ENCODE measurements around the gene SLC38A10. TPM values are rescaled to one million over a fixed set of nuclear protein-coding genes. Genes with fewer than 3 reads are reported as not detected.

SLC38A10 gene
- polyA plus RNA-seq, 1 of the 3 experiments (the other 2 are of a cell fraction) = 82.2 TPM

DNA sequence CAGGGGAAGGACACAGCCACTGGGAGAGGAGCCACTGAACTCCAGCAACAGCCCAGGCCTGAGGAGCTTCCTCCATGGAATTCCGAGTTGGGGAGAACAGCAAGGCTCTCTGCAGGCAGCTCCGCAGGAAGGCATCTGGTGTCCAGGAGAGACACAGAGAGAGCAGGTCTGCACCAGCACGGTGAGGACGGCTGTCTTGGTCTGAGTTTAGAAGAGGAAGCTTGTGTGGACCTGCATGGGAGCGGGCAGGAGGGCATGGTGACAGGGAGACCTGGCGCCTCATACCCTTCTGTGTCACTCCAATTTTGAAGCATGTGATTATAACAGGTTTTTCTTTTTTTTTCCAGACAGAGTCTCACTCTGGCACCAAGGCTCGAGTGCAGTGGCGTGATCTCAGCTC lies 6.4 kb downstream of the SLC38A10 start:
- peaks cover 89% of the 10 kb centered on the region for H3K79me2 ChIP-seq (ENCODE audit: insufficient read depth)
- no peaks in the 10 kb centered on the region for H3K27me3 ChIP-seq (ENCODE audit: insufficient read depth)
- H2AFZ ChIP-seq (ENCODE audit: low read depth) = no peak overlapping the region
- H3K27ac ChIP-seq (ENCODE audit: low read depth in 2 of 2, low read length in 1 of 2) = no peak overlapping the region
- ChIA-PET POLR2A (no interaction called here), CTCF (interaction anchor here (0.6 to 5.8 kb wide), 6 partner anchors 10 to 195 kb away, joined by 3 to 55 read pairs (median 4); no protein-coding TSS in a partner anchor)
- TF ChIP-seq FOSL2 (IDR thresholded peaks at IDR 0.05; ENCODE audit: borderline replicate concordance, low read depth) (no peak), MEF2A (IDR thresholded peaks at IDR 0.05; ENCODE audit: borderline replicate concordance, low read depth) (no peak), RCOR1 (IDR thresholded peaks at IDR 0.05; ENCODE audit: low read length) (no peak), TEAD4 (IDR thresholded peaks at IDR 0.05; ENCODE audit: borderline replicate concordance, insufficient read depth) (no peak), EZH2phosphoT487 (IDR thresholded peaks at IDR 0.05; ENCODE audit: borderline replicate concordance, low read depth) (no peak), TCF12 (IDR thresholded peaks at IDR 0.05) (no peak), POLR2AphosphoS5 (IDR thresholded peaks at IDR 0.05; ENCODE audit: low read depth, low read length) (no peak)
- TF ChIP-seq, protein P1, sequence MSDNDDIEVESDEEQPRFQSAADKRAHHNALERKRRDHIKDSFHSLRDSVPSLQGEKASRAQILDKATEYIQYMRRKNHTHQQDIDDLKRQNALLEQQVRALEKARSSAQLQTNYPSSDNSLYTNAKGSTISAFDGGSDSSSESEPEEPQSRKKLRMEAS (IDR thresholded peaks at IDR 0.05; ENCODE audit: low read depth) = no peak
- TF ChIP-seq, protein P2, sequence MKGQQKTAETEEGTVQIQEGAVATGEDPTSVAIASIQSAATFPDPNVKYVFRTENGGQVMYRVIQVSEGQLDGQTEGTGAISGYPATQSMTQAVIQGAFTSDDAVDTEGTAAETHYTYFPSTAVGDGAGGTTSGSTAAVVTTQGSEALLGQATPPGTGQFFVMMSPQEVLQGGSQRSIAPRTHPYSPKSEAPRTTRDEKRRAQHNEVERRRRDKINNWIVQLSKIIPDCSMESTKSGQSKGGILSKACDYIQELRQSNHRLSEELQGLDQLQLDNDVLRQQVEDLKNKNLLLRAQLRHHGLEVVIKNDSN (IDR thresholded peaks at IDR 0.05; ENCODE audit: borderline replicate concordance, low read depth) = no peak
- TF ChIP-seq, protein P3, sequence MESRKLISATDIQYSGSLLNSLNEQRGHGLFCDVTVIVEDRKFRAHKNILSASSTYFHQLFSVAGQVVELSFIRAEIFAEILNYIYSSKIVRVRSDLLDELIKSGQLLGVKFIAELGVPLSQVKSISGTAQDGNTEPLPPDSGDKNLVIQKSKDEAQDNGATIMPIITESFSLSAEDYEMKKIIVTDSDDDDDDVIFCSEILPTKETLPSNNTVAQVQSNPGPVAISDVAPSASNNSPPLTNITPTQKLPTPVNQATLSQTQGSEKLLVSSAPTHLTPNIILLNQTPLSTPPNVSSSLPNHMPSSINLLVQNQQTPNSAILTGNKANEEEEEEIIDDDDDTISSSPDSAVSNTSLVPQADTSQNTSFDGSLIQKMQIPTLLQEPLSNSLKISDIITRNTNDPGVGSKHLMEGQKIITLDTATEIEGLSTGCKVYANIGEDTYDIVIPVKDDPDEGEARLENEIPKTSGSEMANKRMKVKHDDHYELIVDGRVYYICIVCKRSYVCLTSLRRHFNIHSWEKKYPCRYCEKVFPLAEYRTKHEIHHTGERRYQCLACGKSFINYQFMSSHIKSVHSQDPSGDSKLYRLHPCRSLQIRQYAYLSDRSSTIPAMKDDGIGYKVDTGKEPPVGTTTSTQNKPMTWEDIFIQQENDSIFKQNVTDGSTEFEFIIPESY (IDR thresholded peaks at IDR 0.05; ENCODE audit: borderline replicate concordance, low read depth) = no peak
- TF ChIP-seq, protein P4, sequence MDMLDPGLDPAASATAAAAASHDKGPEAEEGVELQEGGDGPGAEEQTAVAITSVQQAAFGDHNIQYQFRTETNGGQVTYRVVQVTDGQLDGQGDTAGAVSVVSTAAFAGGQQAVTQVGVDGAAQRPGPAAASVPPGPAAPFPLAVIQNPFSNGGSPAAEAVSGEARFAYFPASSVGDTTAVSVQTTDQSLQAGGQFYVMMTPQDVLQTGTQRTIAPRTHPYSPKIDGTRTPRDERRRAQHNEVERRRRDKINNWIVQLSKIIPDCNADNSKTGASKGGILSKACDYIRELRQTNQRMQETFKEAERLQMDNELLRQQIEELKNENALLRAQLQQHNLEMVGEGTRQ (IDR thresholded peaks at IDR 0.05; ENCODE audit: borderline replicate concordance, low read depth, low read length) = no peak
- TF ChIP-seq, protein P5, sequence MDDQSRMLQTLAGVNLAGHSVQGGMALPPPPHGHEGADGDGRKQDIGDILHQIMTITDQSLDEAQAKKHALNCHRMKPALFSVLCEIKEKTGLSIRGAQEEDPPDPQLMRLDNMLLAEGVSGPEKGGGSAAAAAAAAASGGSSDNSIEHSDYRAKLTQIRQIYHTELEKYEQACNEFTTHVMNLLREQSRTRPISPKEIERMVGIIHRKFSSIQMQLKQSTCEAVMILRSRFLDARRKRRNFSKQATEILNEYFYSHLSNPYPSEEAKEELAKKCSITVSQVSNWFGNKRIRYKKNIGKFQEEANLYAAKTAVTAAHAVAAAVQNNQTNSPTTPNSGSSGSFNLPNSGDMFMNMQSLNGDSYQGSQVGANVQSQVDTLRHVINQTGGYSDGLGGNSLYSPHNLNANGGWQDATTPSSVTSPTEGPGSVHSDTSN (IDR thresholded peaks at IDR 0.05) = no peak
- TF ChIP-seq, protein P6, sequence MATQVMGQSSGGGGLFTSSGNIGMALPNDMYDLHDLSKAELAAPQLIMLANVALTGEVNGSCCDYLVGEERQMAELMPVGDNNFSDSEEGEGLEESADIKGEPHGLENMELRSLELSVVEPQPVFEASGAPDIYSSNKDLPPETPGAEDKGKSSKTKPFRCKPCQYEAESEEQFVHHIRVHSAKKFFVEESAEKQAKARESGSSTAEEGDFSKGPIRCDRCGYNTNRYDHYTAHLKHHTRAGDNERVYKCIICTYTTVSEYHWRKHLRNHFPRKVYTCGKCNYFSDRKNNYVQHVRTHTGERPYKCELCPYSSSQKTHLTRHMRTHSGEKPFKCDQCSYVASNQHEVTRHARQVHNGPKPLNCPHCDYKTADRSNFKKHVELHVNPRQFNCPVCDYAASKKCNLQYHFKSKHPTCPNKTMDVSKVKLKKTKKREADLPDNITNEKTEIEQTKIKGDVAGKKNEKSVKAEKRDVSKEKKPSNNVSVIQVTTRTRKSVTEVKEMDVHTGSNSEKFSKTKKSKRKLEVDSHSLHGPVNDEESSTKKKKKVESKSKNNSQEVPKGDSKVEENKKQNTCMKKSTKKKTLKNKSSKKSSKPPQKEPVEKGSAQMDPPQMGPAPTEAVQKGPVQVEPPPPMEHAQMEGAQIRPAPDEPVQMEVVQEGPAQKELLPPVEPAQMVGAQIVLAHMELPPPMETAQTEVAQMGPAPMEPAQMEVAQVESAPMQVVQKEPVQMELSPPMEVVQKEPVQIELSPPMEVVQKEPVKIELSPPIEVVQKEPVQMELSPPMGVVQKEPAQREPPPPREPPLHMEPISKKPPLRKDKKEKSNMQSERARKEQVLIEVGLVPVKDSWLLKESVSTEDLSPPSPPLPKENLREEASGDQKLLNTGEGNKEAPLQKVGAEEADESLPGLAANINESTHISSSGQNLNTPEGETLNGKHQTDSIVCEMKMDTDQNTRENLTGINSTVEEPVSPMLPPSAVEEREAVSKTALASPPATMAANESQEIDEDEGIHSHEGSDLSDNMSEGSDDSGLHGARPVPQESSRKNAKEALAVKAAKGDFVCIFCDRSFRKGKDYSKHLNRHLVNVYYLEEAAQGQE (IDR thresholded peaks at IDR 0.05; ENCODE audit: low read depth, low read length) = no peak
- no peak overlapping the region for H3K4me2 ChIP-seq
- H3K4me3 ChIP-seq (ENCODE audit: low read depth in 2 of 2, low read length in 1 of 2) = no peak overlapping the region
- 96% methylated on average over 8 of the region's 8 CpGs for WGBS (ENCODE audit: low lambda C conversion rate)
- H3K9ac ChIP-seq = no peak overlapping the region
- no peaks in the 10 kb centered on the region for H3K9me3 ChIP-seq
- H4K20me1 ChIP-seq (ENCODE audit: insufficient read depth) = peaks cover 63% of the 10 kb centered on the region
- H3F3A ChIP-seq (replicated peaks; ENCODE audit: insufficient read depth) = peaks cover 4% of the 10 kb centered on the region
- no peak for DNase-seq
- peaks cover 24 to 36% of the 10 kb centered on the region in 2 experiments for H3K36me3 ChIP-seq (replicated peaks in 1 of 2; ENCODE audit: control insufficient read depth in 1 of 2, insufficient read depth in 2 of 2, low read length in 1 of 2)
- no peaks in the 10 kb centered on the region for H3K9me2 ChIP-seq
- peaks cover 0 to 14% of the 10 kb centered on the region in 2 experiments; a peak in 1 of 4 replicates for H3K4me1 ChIP-seq (ENCODE audit: control insufficient read depth in 1 of 2, insufficient read depth in 2 of 2, low read depth in 1 of 2, low read length in 1 of 2)

All from SK-N-SH (cell line).